NCI-H2029 (cell line): Measurements from ENCODE around the gene TNFRSF25.

Experiments
- DNase-seq: peaks from one replicate; lab custom pipeline; 2025; lab: John Stamatoyannopoulos, UW

Gene TNFRSF25

GRCh38 chr1:6466023-6466422 lies at the start of gene TNFRSF25:
TNFRSF25 (minus strand) TSS chr1:6466173; CDS start chr1:6466107, 66 bp downstream.
- DNase-seq = no peak

DNA sequence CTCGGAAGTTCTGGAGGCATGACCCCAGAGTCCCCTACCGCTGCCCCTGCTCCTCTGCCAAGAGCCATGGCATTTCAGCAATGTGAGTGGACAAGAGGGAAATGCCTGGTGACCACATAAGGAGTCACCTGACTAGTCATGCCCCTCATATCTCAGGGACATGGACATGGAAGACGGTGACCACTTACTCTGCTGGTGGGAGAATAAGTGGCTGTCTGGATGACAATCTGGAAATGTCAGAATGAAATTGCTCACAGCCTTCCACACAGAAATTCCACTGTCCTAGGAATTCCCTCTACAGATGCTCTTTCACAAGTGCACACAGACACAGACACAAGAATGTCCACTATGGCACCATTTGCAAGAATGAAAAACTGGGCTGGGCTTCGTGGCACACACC lies 49.8 kb upstream of the TNFRSF25 start:
- DNase-seq = no peak

GRCh38 chr1:6513320-6513801 lies 47.4 kb upstream of the TNFRSF25 start:
- no peak for DNase-seq

- no peak for DNase-seq
Observed at GRCh38 chr1:6512908-6513280, 46.9 kb upstream of the TNFRSF25 start.

- no peak for DNase-seq
Observed at GRCh38 chr1:6512245-6512907, 46.4 kb upstream of the TNFRSF25 start.

- no peak for DNase-seq
Observed at GRCh38 chr1:6511561-6512244, 45.7 kb upstream of the TNFRSF25 start.

DNA sequence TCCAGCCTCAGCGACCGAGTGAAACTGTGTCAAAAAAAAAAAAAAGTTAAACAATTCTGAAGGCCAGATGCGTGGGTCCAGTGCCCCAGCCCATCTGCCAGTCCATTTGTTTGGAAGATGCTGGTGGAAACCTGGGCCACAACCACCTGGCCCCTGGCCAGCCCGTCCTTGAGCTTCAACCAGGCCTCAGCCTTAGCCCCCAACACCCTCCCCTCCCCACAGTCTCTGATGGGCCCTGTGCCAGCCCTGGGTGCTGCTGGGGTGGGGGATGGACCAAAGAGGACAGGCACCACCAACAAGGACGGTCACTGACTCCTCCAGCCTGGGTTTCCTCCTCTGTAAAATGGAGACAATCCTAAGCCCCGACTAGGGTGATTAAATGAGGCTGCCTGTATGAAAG lies 45.1 kb upstream of the TNFRSF25 start:
- no peak for DNase-seq

- no peak for DNase-seq
Observed at GRCh38 chr1:6510493-6510892, 44.5 kb upstream of the TNFRSF25 start.

DNA sequence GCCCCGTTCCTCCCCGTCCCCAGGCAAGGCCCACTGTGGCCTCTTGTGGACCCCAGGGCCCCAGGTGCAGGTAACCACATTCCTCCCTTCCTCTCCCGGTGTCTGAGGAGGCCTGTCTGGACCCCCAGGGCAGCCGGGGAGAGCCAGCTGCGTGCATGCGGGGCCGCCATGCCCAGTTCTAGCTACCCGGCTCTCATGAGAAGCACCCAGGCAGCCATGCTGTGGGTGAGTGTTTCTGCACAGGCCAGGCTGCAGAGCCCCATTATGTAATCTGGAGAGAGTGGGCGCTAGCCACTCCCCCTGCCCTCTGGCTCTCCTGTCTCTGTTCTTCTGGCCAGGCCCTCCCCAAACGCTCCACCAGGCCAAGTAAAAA lies 43.9 kb upstream of the TNFRSF25 start:
- no peak for DNase-seq

GRCh38 chr1:6509220-6509918 lies 43.4 kb upstream of the TNFRSF25 start:
- DNase-seq = no peak

GRCh38 chr1:6508816-6509189 lies 42.8 kb upstream of the TNFRSF25 start:
- no peak for DNase-seq

- no peak for DNase-seq
Observed at GRCh38 chr1:6508154-6508815, 42.3 kb upstream of the TNFRSF25 start.

GRCh38 chr1:6507461-6507911 lies 41.5 kb upstream of the TNFRSF25 start:
- no peak for DNase-seq

DNA sequence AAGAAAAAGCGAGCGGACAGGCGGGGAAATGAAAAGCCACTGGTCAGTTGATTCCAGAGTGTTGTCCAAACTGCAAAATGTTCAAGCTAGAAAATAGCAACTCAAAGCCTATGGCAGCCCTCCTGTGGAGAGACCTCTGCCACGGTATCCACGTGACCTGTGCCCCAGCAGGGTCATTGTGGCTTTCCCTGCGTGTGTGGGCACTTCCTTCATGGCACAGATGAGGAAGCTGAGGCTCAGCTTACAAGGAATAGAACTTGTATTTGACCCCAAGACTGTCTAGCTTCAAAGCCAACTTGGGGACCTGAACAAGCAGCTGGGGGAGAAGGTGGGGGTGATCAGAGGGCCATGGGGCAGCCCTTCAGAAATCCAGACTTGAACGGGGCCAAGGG lies 41.1 kb upstream of the TNFRSF25 start:
- DNase-seq = no peak

- no peak for DNase-seq
Observed at GRCh38 chr1:6506210-6507036, 40.5 kb upstream of the TNFRSF25 start.

DNA sequence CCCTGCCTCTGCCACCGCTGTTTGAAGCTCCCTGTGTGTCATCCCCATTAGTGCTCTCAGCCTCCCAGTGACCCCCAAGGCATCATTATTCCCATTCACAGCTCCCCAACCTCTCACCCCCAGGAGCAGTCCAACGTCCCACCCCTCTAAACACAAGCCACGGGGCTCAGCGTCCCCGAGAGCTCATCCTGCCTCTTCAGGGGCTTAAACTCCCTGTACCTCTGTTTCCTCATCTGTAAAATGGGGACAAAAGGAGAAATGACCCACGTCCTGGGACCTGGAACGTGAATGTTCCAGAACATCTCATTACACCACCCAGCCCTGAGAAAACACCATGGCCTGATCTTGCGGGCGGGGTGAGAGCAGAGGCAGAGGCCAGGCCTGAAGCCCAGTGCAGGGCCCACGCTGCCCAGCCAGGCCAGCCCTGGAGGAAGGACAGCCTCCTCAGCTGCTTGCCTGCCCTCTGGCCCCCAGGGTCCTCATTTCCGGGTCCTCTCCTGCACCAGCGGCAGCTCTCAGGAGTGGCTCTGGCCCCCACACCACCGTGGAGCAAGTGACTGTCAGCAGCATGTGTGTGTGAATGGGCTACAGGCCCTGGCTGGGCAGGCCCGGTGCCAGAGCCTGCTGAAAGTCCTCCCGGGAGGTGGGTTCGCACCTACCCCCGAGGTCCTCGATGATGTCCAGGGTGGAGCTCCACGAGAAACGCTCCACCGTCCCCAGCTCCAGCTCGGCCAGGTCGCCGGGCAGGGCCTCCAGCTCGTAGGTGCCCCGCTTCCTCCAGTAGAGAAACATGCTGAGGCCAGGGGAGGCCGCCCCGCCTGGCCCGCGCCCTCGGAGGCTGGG lies 39.6 kb upstream of the TNFRSF25 start:
- no peak for DNase-seq

- DNase-seq = no peak
Observed at GRCh38 chr1:6504887-6505286, 38.9 kb upstream of the TNFRSF25 start.

DNA sequence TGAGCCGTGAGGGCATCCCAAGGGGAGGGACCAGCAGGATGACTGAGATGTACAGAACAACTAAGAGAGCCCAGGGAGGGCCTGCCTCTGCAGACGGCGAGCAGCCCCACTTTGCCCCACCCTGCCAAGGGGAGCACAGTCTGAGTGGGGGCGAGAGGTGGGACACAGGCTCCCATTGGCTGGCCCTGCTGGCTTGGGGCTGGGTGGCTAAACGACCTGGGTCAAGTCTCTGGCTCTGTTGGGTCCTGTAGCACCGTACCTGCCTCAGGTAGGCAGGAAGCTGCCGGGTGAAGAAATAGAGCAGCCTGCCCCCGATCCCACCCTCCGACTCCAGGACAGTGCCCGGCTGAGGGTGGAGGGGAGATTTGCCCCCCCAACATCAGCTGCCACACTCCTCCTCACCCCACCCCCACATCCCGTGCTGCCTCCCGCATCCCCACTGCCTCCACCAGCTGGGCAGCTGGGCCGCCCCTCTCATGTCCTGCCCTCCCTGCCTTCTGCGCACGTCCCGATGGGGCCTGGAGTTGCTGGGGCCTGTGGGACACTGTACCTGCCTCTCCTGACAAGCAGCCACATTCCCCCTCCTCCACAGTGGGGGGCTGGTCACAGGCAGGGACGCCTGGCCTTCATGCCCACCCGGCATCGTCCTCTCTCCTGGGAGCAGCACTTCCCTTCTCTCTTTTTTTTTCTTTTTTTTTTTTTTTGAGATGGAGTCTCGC lies 38.1 kb upstream of the TNFRSF25 start:
- no peak for DNase-seq

DNA sequence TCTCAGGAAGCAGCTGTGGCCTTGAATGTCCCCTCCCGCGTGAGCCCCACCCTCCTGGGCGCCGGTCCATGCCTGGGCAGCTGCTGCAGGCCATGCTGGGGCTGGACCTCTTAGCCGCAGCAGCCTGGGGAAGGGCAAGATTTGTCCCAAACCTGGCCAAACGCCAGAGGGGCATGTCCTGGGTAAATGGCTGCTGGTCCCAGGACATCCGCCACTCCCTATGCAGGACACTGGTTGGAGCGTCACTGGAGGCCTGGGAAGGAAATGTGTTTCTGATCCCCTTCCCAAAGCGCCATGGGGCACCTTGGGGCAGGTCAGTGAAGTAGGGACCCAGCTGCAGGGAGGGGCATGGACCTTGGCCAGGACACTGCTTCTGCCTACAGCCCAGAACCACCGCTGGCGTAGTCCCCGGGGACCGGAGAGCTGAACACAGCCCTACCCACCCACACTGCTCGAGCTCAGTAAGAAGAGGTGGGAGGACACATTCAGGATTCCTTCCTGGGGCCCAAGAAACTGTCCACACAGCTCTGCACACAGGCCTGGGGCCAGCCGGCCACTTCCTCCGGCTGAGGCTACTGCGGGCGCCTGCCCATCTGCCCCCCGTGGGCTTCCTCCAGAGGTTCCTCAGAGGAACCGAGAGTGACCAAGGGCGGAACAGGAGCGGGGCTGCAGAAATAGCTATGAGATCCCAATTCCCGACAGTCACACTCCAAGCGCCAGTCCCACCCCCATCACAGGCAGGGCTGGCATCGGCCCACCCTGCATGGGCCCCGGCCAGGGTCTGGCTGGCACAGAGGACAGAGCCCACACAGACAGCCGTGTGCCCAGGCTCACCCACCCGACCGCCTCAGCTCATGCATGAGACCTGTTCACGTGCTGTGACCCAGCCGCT lies 36.3 kb upstream of the TNFRSF25 start:
- no peak for DNase-seq
